Uterus (tissue), 4 donors: Measurements from ENCODE around the gene ACTL7B. TPM values are rescaled to one million over a fixed set of nuclear protein-coding genes. Genes with fewer than 3 reads are reported as not detected.

Source experiments
- DNase-seq, 2 donors: peaks; one replicate each; pipeline ENCODE4 v3.0.0-alpha.2; 2019 to 2020
- H3K27ac ChIP-seq, 2 donors: fragments of 200-600 bp; sonication (generic); 1 replicate in 1 of 2; 2 replicates in 1 of 2; pipeline ENCODE4 v1.5.1; 2016 to 2018
- H3K27me3 ChIP-seq, 2 donors: fragments of 200-600 bp; sonication (generic); one replicate each; pipeline ENCODE4 v1.5.1; 2018 to 2019; ENCODE audit warnings: control low read depth in 1 of 2
- H3K36me3 ChIP-seq, 2 donors: fragments of 200-600 bp; sonication (generic); one replicate each; pipeline ENCODE4 v1.5.1; 2019; ENCODE audit warnings: control low read depth in 1 of 2
- H3K4me1 ChIP-seq, 2 donors: fragments of 200-600 bp; sonication (generic); one replicate each; pipeline ENCODE4 v1.5.1; 2018 to 2019; ENCODE audit warnings: control low read depth in 1 of 2
- H3K4me3 ChIP-seq, 2 donors: fragments of 200-600 bp; sonication (generic); 1 replicate in 1 of 2; 2 replicates in 1 of 2; pipeline ENCODE4 v1.5.1; 2018 to 2019; ENCODE audit warnings: mild to moderate bottlenecking in 1 of 2
- H3K9me3 ChIP-seq, 2 donors: fragments of 200-600 bp; sonication (generic); one replicate each; pipeline ENCODE4 v1.5.1; 2019; ENCODE audit warnings: control low read depth in 1 of 2
- POLR2A ChIP-seq, 2 donors: fragments of 450-650 bp; IDR thresholded peaks; one replicate each; pipeline ENCODE4 v1.6.1; 2016; ENCODE audit warnings: antibody characterized with exemption in 2 of 2, mild to moderate bottlenecking in 1 of 2, moderate library complexity in 1 of 2
- intact Hi-C: fragments of 100-400 bp; cut with DNase I; formaldehyde crosslinking; loops from one replicate; pipeline ENCODE4 v1.15.1; 2023; ENCODE audit warnings: low total_unique reads
- small RNA-seq: library from RNA; depleted of rRNA; stranded (forward); fragments of <200 nt; gene quantifications from one replicate; pipeline ENCODE3, GENCODE V24; 2016
- total RNA-seq, 4 donors: library from RNA; depleted of rRNA in 3 of 4; stranded (reverse); fragments of >200 nt in 3 of 4; gene quantifications; one replicate each; pipeline versions ENCODE4 v1.1.0 to v1.2.4, GENCODE V29; 2014 to 2023
- TF ChIP-seq, protein P1 (sequence below), 4 experiments: fragments of 200-600 bp in 2 of 4; fragments of 450-650 bp in 2 of 4; sonication (generic) in 2 of 4; IDR thresholded peaks; one replicate each; pipeline ENCODE4 v1.5.1; 2016 to 2019; ENCODE audit warnings: antibody characterized with exemption in 4 of 4, mild to moderate bottlenecking in 2 of 4, moderate library complexity in 1 of 4
- donor health status: DM: yes; HTN: yes; CAD: no.

ACTL7B gene
- total RNA-seq, 4 donors from 2014 or later = not detected

DNA sequence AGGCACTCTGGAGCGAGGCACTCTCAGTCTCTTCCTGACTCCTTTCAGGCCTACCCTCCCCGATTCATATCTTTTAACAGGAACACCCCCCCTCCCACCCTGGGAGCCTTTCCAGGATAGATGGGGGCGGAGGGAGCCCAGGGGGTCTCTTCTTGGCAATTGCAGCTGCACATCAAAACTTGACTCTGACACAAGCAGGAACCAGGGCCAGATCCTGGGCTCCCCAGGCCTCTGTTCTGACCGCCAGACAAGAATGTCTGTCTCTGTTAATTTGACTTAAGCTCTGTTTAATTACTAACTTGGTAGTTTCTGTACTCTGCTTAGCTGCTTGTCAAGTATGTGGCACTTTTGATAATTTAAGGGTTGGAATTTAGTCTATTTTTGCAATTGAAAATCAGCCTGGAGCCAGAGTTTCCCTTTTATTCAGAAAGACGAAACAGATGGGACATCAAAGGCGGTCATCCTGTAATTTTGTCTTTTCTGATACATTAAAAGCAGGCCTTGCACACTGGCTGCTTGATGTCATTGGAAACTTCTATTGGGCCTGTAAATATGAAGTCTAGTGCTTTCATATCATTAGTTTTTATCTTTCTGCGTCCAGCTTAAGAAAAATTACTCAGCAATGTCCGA, 43.3 kb downstream of the ACTL7B start:
- Histone ChIP-seq H3K4me3 (no peak overlapping the region), H3K27ac (no peak overlapping the region), H3K36me3 (no peaks in the 10 kb centered on the region), H3K27me3 (no peaks in the 10 kb centered on the region), H3K9me3 (no peaks in the 10 kb centered on the region), H3K4me1 (no peaks in the 10 kb centered on the region)
- TF ChIP-seq POLR2A (IDR thresholded peaks at IDR 0.05) = no peak
- TF ChIP-seq, protein P1, sequence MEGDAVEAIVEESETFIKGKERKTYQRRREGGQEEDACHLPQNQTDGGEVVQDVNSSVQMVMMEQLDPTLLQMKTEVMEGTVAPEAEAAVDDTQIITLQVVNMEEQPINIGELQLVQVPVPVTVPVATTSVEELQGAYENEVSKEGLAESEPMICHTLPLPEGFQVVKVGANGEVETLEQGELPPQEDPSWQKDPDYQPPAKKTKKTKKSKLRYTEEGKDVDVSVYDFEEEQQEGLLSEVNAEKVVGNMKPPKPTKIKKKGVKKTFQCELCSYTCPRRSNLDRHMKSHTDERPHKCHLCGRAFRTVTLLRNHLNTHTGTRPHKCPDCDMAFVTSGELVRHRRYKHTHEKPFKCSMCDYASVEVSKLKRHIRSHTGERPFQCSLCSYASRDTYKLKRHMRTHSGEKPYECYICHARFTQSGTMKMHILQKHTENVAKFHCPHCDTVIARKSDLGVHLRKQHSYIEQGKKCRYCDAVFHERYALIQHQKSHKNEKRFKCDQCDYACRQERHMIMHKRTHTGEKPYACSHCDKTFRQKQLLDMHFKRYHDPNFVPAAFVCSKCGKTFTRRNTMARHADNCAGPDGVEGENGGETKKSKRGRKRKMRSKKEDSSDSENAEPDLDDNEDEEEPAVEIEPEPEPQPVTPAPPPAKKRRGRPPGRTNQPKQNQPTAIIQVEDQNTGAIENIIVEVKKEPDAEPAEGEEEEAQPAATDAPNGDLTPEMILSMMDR (IDR thresholded peaks at IDR 0.05) = no peak
- intact Hi-C loops = no loop called here
- no peak for DNase-seq

- Histone ChIP-seq H3K27me3 (no peaks in the 10 kb centered on the region), H3K9me3 (no peaks in the 10 kb centered on the region), H3K4me3 (no peak overlapping the region), H3K36me3 (no peaks in the 10 kb centered on the region), H3K27ac (no peak overlapping the region), H3K4me1 (no peaks in the 10 kb centered on the region)
- no peak for DNase-seq
- TF ChIP-seq, protein P1 (IDR thresholded peaks at IDR 0.05) = no peak
- TF ChIP-seq POLR2A (IDR thresholded peaks at IDR 0.05) = no peak
- intact Hi-C loops = no loop called here
These were observed 43.8 kb downstream of the ACTL7B start for GRCh38 chr9:108811944-108812343.

GRCh38 chr9:108809269-108809668, 46.5 kb downstream of the ACTL7B start:
- Histone ChIP-seq H3K4me1 (no peaks in the 10 kb centered on the region), H3K4me3 (no peak overlapping the region), H3K27me3 (no peaks in the 10 kb centered on the region), H3K36me3 (no peaks in the 10 kb centered on the region), H3K27ac (no peak overlapping the region), H3K9me3 (no peaks in the 10 kb centered on the region)
- DNase-seq = no peak
- intact Hi-C loops = no loop called here
- TF ChIP-seq, protein P1 (IDR thresholded peaks at IDR 0.05) = no peak
- TF ChIP-seq POLR2A (IDR thresholded peaks at IDR 0.05) = no peak

Small RNAs within 50 kb of the gene (small RNA-seq; reads per million reads assigned to genes)
- not detected for gene AL359692.1

Other genes starting within 250 kb of the ACTL7B start
- not detected for gene ACTL7A, start 6.3 kb upstream of the ACTL7B start, total RNA-seq
- gene ELP1, start 78.1 kb upstream of the ACTL7B start, total RNA-seq = 10 to 100 TPM in 3 of 4 donors, 1 to 10 TPM in 1; 5.0 to 71.2 (median 36.2) TPM
- gene ABITRAM, start 78.4 kb upstream of the ACTL7B start, total RNA-seq = 10 to 100 TPM in 1 of 4 donors, 1 to 10 TPM in 3; 1.3 to 13.1 (median 6.3) TPM
- gene CTNNAL1, start 157.5 kb upstream of the ACTL7B start, total RNA-seq = 10 to 100 TPM; 32.3 to 62.0 (median 41.4) TPM